Stimulated activated CD8-positive, alpha-beta memory T cell treated with anti-CD3 and anti-CD28 coated beads, Interleukin-7, amount 100 ng/mL, for 48 hours (primary cell): Measurements from ENCODE around the gene FBLN2.

ENCODE experiments used
- DNase-seq, 2 donors: peaks; one replicate each; pipeline ENCODE4 v3.0.0-alpha.2; 2020; ENCODE audit warnings: low read depth in 1 of 2; ENCODE audit errors: extremely low read depth in 1 of 2

Gene FBLN2

GRCh38 chr3:13659221-13659969 lies 110.5 kb downstream of the FBLN2 start:
- no peak for DNase-seq

DNA sequence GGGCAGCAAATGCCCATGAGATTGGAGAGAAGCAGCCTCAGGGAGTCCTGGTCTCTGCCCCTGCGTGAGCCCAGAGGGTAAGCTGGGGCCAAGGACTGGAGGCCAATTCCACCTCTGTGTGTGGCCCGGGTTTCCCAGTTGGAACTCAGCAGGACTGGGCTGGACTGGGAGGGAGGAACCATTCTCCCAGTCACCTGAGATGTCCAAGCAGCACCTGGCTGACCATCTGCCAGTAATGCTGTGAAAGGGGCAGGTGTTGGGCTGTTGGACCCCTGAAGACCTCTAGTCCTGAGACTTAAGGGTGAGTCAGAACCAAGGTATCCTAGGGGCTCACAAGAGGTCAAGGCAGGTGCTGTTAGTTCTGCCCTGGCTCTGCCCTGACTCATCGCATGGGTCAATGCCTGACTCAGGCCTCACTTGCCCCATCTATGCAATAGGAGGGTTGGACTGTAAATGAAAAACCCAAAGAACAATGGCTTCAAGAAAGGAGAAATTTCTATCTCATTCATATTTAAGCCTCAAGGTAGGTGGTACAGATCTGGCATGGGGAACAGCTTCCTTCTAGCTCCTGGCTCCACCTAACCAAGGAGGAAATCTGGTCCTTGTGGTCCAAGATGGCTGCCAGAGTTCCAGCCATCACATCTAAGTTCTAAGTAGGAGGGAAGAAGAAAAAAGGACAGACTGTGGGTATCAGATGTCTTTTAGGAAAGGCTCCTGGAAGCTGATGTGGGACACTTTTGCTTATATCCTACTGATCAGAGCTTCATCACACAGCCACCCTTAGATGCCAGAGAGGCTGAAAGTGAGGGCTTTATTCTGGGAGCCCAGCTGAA lies 111.3 kb downstream of the FBLN2 start:
- DNase-seq = no peak

- DNase-seq = no peak
Observed at GRCh38 chr3:13661121-13661520, 112.2 kb downstream of the FBLN2 start.

DNA sequence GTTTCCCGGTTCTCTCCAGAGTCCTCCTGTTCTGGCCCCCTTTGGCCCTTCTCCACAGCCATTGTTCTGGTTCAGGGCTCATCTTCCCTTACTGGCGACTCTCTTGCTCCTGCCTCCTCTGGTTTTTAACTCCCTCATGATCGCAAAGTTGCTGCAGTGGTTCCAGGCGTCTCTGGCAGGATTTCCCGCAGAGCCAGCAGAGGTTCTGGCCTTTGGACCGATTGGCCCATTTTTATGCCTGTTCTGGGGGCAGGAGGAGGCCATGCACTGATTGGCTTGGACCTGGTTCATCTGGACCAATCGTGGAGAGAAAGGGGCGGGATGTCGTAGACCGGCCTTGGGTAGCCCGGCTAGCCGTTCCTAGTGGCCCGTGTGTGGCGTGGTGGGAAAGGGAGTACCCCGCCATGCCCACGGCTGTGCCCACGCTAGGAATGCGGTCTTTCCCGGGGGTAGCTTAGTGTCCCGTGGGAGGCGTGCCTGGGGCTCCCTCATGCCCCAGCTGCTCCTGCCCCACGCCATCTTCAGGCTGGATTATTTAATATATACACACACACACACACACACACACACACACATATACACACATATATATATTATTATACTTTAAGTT lies 113.4 kb downstream of the FBLN2 start:
- no peak for DNase-seq

DNA sequence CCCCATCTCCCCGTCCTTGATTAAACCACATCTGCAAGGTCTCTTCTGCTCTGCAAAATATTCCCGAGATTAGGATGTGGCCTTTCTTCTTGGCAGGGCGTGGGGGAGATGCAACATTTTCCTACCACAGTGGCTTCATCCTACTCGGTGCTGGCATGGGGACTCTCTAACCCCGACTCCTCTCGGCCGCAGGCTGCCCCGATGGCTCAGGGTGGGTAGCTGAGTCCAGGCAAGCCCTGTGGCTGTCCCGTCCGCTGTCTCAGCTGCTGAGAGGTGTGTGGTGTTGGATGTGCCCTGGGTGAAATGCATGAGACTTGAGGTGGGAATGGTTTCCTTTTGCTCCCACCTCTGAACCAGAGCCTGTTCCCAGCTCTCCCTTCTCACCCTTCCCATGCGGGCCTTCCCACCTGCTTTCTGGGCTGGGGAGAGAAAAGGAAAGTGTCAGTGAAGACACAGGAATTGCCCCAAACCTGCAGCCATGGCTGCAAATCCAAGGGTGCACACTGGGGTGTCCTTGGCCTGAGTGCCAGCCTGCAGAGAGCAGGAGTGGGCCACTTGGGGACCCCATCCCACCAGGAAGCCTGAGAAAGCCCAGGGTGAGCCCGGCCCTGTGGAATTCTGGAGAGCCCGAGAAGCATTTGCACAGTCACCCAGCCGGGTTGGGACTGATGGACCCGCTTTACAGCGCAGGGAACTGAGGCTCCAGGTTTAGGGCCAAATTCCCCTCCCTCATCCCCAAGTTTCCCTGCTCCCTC lies 115.0 kb downstream of the FBLN2 start:
- DNase-seq = no peak

DNA sequence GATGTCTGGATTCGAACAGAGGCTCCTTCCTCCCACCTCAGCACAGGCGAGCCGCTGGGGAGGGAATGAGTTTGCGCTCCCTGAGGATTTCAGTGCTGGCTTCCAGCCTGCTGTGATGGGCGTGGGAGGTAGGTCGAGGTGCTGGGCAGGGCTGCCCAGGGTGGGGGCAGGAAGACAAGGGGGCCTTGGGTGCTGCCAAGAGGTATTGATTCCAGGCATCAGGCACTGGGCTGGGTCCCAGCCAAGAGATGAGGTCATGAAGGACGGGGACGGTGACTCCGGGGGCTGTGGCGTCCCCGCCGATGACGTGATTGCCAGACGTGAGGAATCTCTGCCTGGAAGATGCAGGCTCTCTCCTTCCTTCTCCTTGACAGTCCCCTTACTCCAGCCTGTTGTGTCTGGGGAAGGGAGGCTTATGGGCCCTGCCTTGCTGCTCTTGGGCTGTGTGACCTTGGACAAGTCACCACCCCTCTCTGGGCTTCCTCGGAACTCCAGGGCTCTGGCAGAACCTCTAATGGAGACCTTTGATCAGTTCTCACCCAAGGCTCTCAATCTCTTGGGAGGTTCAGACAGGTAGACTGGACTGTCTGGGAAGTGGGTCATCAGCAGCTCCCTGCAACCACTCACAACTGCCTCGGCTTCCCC lies 116.8 kb downstream of the FBLN2 start:
- no peak for DNase-seq

GRCh38 chr3:13666227-13666619 lies 117.3 kb downstream of the FBLN2 start:
- DNase-seq = no peak

GRCh38 chr3:13666781-13667709 lies 118.1 kb downstream of the FBLN2 start:
- no peak for DNase-seq

DNA sequence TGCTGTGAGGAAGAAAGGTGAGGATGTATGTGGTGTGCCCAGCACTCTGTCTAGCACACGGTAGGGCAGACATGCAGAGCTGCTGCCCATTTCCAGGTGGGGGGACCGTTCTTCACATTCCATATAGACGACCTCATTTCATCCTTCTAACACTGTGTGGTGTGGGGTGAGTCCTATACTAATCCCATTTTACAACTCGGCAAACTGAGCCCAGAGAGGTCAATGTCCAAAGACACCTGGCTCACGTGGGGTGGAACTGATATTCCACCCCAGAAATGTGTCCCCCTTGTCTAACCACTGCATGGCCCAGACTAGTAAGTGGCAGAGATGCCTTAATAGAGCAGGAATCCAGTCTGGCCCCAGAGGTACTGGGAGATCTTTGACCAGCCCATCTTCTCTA lies 119.2 kb downstream of the FBLN2 start:
- no peak for DNase-seq

DNA sequence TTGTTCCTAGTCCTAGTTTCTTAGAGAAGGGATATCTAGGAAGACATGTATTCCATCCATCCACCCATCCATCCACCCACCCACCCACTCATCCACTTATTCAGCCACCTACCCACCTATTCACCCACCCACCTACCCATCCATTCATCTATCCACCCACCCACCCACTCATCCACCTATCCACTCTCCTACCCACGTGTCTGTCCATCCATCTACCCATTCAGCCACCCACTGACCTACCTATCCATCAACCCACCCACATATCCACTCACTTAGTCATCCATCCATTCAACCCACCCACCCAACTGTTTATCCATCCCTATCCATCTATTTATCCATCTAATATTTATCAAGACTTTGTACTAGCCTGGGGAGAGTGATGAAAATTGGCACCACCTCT lies 120.5 kb downstream of the FBLN2 start:
- no peak for DNase-seq

- no peak for DNase-seq
Observed at GRCh38 chr3:13670292-13670691, 121.4 kb downstream of the FBLN2 start.

- no peak for DNase-seq
Observed at GRCh38 chr3:13671482-13672233, 122.7 kb downstream of the FBLN2 start.

DNA sequence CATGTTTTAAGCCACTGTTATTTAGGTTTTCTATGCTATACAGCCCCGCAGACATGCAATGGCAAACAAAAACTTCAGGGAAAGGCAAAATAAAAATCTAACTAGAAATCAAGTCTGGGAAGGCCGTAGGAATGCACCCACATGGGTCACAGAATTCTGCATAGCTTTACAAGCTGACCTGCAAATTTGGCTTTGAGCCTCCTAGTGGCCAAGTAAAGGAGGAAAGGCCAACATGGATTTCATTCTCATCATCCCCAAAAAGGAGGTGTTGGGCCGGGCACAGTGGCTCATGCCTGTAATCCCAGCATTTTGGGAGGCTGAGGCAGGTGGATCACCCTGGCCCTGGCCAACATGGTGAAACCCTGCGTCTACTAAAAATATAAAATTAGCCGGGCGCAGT lies 124.3 kb downstream of the FBLN2 start:
- no peak for DNase-seq

DNA sequence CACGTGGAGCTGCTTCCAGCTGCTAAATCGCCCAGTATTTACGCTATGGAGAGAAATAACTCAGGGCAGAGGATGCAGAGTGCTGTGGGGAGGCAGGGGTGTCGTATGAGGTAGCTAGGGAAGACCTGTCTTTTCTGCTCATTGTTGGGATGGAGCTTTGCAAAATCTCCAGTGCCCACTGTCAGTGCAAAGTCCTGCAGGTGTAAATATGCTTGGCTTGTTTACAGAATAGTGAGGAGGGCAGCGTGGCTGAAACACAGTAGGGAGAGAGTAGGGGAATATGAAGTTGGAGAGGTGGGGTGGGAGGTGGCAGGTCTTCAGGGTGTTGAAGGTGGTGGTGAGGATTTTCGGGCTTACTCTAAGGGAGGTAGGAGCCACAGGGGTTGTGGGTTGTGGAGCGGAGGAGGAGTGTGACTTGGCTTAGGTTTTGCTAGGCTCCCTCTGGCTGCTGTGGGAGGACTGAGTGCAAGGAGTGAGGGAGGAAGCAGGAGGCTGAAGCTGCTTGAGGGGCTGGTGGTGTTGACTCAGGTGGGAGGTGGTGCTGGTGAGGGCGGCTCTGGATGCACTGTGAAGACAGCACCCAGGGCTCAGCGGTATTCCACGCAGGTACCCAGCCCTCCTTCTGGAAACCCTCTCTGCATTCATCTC lies 125.7 kb downstream of the FBLN2 start:
- DNase-seq = no peak

- no peak for DNase-seq
Observed at GRCh38 chr3:13676356-13677017, 127.6 kb downstream of the FBLN2 start.

- no peak for DNase-seq
Observed at GRCh38 chr3:13677272-13677671, 128.3 kb downstream of the FBLN2 start.

- no peak for DNase-seq
Observed at GRCh38 chr3:13681931-13682330, 133.0 kb downstream of the FBLN2 start.
